Lung (tissue), 12 donors: ENCODE measurements around the gene BCAN. TPM values are rescaled to one million over a fixed set of nuclear protein-coding genes. Genes with fewer than 3 reads are reported as not detected.

Experiments used
- ATAC-seq: fragments of 200-7000 bp; cut with Tn5 transposase; one replicate; pipeline ENCODE4 v1.9.1; 2020; ENCODE audit warnings: moderate number of reproducible peaks; ENCODE audit not compliant: insufficient read depth, low FRiP score
- DNase-seq, 3 donors: peaks; one replicate each; pipeline ENCODE4 v3.0.0-alpha.2; 2013 to 2017
- H3K27ac ChIP-seq, 2 donors: one replicate each; pipeline ENCODE4 v1.5.1; 2013; ENCODE audit warnings: mild to moderate bottlenecking in 2 of 2, moderate library complexity in 2 of 2, control low read depth in 1 of 2, inconsistent platforms in 1 of 2, low read depth in 1 of 2, low read length in 1 of 2
- H3K27me3 ChIP-seq, 3 donors: one replicate each; pipeline ENCODE4 v1.5.1; 2013; ENCODE audit warnings: low read length in 2 of 3; ENCODE audit not compliant: control insufficient read depth in 3 of 3, insufficient read depth in 3 of 3
- H3K36me3 ChIP-seq, 4 donors: one replicate each; pipeline ENCODE4 v1.5.1; 2013; ENCODE audit warnings: low read length in 4 of 4, mild to moderate bottlenecking in 1 of 4, moderate library complexity in 1 of 4; ENCODE audit not compliant: control insufficient read depth in 4 of 4, insufficient read depth in 4 of 4
- H3K4me1 ChIP-seq, 5 donors: one replicate each; pipeline ENCODE4 v1.5.1; 2013; ENCODE audit warnings: low read length in 5 of 5, mild to moderate bottlenecking in 2 of 5, moderate library complexity in 1 of 5; ENCODE audit not compliant: control insufficient read depth in 5 of 5, insufficient read depth in 5 of 5
- H3K4me3 ChIP-seq: one replicate; pipeline ENCODE4 v1.5.1; 2013; ENCODE audit warnings: mild to moderate bottlenecking, control low read depth, moderate library complexity
- H3K9ac ChIP-seq, 2 donors: one replicate each; pipeline ENCODE4 v1.5.1; 2013; ENCODE audit warnings: low read length in 2 of 2, control low read depth in 1 of 2; ENCODE audit not compliant: insufficient read depth in 1 of 2
- H3K9me3 ChIP-seq, 4 donors: one replicate each; pipeline ENCODE4 v1.5.1; 2013; ENCODE audit warnings: low read length in 3 of 4, mild to moderate bottlenecking in 1 of 4, moderate library complexity in 1 of 4; ENCODE audit not compliant: control insufficient read depth in 4 of 4, insufficient read depth in 3 of 4
- WGBS, 2 donors: extraction: QIAGEN DNeasy Blood & Tissue Kit; methylation state at CpG; one replicate each; pipeline ENCODE4 v1.1.7; 2013; 5-methylcytosine and 5-hydroxymethylcytosine counted together
- polyA plus RNA-seq, 2 donors: library from polyadenylated mRNA; stranded (reverse); fragments of 200-250 nt; gene quantifications; one replicate each; pipeline ENCODE4 v1.2.1, GENCODE V29; 2013
- total RNA-seq, 2 donors: library from RNA; depleted of rRNA in 1 of 2; stranded (reverse); fragments of >200 nt in 1 of 2; gene quantifications; one replicate each; pipeline ENCODE4 v1.2.1, GENCODE V29; 2014 to 2021
- TF ChIP-seq, protein P1 (sequence below): IDR thresholded peaks from 2 replicates; pipeline ENCODE4 v1.5.1; 2012; ENCODE audit warnings: mild to moderate bottlenecking; ENCODE audit errors: control extremely low read depth, extremely low read depth
- donor health status: control.
- donor health status: control.
- donor health status: Bipolar disorder and iron deficiency.
- donor health status: healthy.
- donor health status: DM: yes; HTN: yes; CAD: no.

BCAN gene
- total and polyA plus RNA-seq, 4 donors, result 0.05 to 1.1 (median 0.12) TPM

DNA sequence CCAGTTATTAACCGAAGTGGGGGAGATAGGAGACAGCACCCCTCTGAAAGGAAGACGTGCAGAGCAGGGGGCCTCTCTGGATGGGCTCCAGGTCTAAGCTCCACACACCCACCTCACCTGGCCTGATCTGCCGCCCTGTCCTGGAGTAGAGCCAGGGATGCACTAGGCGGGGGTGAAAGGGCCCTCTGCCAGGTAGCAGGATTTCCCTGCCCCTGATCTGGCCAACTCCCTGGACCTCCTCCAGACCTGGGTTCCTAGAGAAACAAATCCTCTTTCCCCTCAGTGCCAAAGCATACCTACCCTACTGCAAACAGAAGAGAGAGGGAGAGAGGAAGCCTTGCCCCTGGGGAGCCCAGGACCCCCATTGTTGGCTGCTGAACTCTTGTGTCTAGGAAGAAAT is 61.4 kb downstream of the BCAN start:
- H3K9me3 ChIP-seq, result no peaks in the 10 kb centered on the region
- no peak overlapping the region for H3K4me3 ChIP-seq
- no peak overlapping the region for H3K9ac ChIP-seq
- DNase-seq (no peak), ATAC-seq (no peak)
- H3K27ac ChIP-seq, result no peak overlapping the region
- 71 to 82% methylated on average over 4 of the region's 4 CpGs for WGBS, 2 donors
- peaks cover 0 to 4% (median 0%) of the 10 kb centered on the region in 3 donors for H3K27me3 ChIP-seq
- H3K36me3 ChIP-seq, result peaks cover 0 to 2% (median 0%) of the 10 kb centered on the region in 4 donors
- TF ChIP-seq, protein P1, sequence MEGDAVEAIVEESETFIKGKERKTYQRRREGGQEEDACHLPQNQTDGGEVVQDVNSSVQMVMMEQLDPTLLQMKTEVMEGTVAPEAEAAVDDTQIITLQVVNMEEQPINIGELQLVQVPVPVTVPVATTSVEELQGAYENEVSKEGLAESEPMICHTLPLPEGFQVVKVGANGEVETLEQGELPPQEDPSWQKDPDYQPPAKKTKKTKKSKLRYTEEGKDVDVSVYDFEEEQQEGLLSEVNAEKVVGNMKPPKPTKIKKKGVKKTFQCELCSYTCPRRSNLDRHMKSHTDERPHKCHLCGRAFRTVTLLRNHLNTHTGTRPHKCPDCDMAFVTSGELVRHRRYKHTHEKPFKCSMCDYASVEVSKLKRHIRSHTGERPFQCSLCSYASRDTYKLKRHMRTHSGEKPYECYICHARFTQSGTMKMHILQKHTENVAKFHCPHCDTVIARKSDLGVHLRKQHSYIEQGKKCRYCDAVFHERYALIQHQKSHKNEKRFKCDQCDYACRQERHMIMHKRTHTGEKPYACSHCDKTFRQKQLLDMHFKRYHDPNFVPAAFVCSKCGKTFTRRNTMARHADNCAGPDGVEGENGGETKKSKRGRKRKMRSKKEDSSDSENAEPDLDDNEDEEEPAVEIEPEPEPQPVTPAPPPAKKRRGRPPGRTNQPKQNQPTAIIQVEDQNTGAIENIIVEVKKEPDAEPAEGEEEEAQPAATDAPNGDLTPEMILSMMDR, result no peak
- H3K4me1 ChIP-seq, result peaks cover 0 to 51% (median 17%) of the 10 kb centered on the region in 5 donors

DNA sequence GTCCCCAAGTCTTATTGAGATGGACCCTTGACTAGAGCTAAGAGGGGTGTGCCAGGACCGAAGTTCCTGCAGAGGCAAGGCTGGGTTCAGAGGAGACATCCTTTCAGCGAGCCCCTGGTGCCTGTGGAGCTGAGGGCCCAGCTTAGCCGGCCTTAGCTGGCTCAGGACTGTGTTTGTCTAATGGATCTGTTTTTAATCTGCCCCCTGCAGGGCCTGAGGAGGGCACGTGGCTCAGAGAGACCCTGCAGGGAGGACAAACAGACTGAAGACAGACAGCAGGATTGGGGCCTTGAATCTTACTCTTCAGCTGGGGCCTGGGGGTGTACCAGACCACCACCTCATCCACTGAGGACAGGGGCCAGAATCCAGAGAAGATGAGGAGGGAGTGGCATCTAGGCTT is 61.8 kb downstream of the BCAN start:
- Histone ChIP-seq H3K36me3 (no peaks in the 10 kb centered on the region), H3K4me3 (no peak overlapping the region), H3K9me3 (no peaks in the 10 kb centered on the region), H3K27ac (no peak overlapping the region), H3K4me1 (peaks cover 0 to 54% (median 17%) of the 10 kb centered on the region in 5 donors), H3K9ac (no peak overlapping the region), H3K27me3 (peaks cover 0 to 4% (median 0%) of the 10 kb centered on the region in 3 donors)
- TF ChIP-seq, protein P1, result no peak
- WGBS, 2 donors, result 54 to 55% methylated on average over 4 of the region's 4 CpGs
- DNase-seq (peak in 1 of 3 donors; percentile 29), ATAC-seq (no peak)

DNA sequence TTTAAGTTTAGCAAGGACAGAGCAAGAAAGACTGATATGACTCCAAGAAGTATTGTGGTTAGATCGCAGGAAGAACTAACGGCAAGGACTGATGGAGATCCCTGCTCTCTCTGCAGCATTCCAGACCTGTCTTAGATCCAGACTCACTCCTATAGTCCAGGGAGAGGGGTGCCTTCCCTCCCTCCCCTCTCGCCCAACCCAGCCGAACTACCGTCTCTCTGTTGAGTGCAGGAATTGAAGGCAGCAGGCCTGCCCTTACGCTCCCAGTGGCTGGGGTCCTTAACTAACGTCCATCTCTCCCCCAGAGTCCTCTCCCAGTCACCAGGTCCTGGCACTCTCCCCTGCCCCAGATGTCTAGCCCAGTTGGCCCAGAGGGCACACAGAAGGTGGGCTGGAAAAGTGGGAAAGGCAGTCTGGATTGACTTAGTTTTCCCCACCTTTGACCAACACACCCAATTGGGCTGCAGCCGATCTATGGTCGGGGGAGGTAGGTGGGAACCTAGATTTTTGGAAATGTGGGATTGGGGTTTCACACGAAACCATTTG is 62.3 kb downstream of the BCAN start:
- Histone ChIP-seq H3K27ac (no peak overlapping the region), H3K9me3 (no peaks in the 10 kb centered on the region), H3K36me3 (no peaks in the 10 kb centered on the region), H3K4me3 (no peak overlapping the region), H3K4me1 (peaks cover 0 to 59% (median 17%) of the 10 kb centered on the region in 5 donors), H3K27me3 (peaks cover 0 to 4% (median 0%) of the 10 kb centered on the region in 3 donors), H3K9ac (no peak overlapping the region)
- no peak for DNase-seq
- no peak for ATAC-seq
- TF ChIP-seq, protein P1, result no peak
- WGBS, 2 donors, result 51 to 52% methylated on average over 10 of the region's 10 CpGs

DNA sequence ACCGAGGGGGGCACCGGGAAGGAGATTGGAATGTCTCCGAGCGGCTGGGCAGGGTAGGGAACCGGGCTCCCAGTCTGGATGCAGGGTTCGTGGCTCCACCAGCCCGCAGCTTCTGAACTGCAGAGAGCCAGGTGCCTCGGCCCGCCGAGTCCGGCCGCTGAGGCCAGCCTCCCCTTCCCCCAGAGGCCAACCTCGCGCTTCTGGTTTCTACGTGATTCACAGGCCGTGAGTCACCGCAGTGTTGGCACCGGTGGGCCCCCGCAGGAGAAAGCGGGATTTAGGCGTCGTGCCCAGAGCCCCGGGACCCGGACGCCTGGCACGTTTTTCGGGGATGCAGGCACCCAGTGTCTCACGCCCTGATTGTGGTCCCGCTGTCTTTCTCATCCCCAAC is 63.0 kb downstream of the BCAN start:
- Histone ChIP-seq H3K27me3 (peaks cover 0 to 4% (median 0%) of the 10 kb centered on the region in 3 donors), H3K27ac (no peak overlapping the region), H3K9me3 (no peaks in the 10 kb centered on the region), H3K36me3 (no peaks in the 10 kb centered on the region), H3K4me3 (no peak overlapping the region), H3K4me1 (peaks cover 0 to 66% (median 17%) of the 10 kb centered on the region in 5 donors), H3K9ac (peak overlapping the region in 1 of 2 donors; percentile 11)
- TF ChIP-seq, protein P1, result no peak
- peak in 2 of 3 donors; percentile 46 for DNase-seq
- 2% methylated on average over 29 of the region's 29 CpGs for WGBS, 2 donors
- ATAC-seq, result no peak
